Measurements from ENCODE around the gene KY. TPM values are rescaled to one million over a fixed set of nuclear protein-coding genes. Genes with fewer than 3 reads are reported as not detected.

Gene KY
- polyA plus RNA-seq (ENCODE audit: insufficient read length in 4 of 4), result 1 to 10 TPM in 3 of 4 donors, under 1 TPM in 1; 0.74 to 1.8 (median 1.5) TPM

- peak in 1 of 4 donors; percentile 20 for DNase-seq (ENCODE audit: low read depth in 4 of 4, low spot score in 3 of 4)
Measured at GRCh38 chr3:134650431-134651346, at the start of gene KY. TSS of gene KY (minus strand) at chr3:134651022. CDS start at chr3:134650960, 62 bp downstream.

GRCh38 chr3:134699721-134700120 is 48.9 kb upstream of the KY start:
- no peak for DNase-seq (ENCODE audit: low read depth in 4 of 4, low spot score in 3 of 4)

- DNase-seq (ENCODE audit: low read depth in 4 of 4, low spot score in 3 of 4), result no peak
Measured at GRCh38 chr3:134699141-134699711, 48.4 kb upstream of the KY start.

GRCh38 chr3:134697830-134698689 is 47.2 kb upstream of the KY start:
- DNase-seq (ENCODE audit: low read depth in 4 of 4, low spot score in 3 of 4), result no peak

GRCh38 chr3:134696155-134696554 is 45.3 kb upstream of the KY start:
- DNase-seq (ENCODE audit: low read depth in 4 of 4, low spot score in 3 of 4), result no peak

- DNase-seq (ENCODE audit: low read depth in 4 of 4, low spot score in 3 of 4), result no peak
Measured at GRCh38 chr3:134694946-134695543, 44.2 kb upstream of the KY start.

GRCh38 chr3:134694466-134694865 is 43.6 kb upstream of the KY start:
- no peak for DNase-seq (ENCODE audit: low read depth in 4 of 4, low spot score in 3 of 4)

- DNase-seq (ENCODE audit: low read depth in 4 of 4, low spot score in 3 of 4), result no peak
Measured at GRCh38 chr3:134693804-134694203, 43.0 kb upstream of the KY start.

- no peak for DNase-seq (ENCODE audit: low read depth in 4 of 4, low spot score in 3 of 4)
Measured at GRCh38 chr3:134693226-134693625, 42.4 kb upstream of the KY start.

- no peak for DNase-seq (ENCODE audit: low read depth in 4 of 4, low spot score in 3 of 4)
Measured at GRCh38 chr3:134690226-134690625, 39.4 kb upstream of the KY start.

- DNase-seq (ENCODE audit: low read depth in 4 of 4, low spot score in 3 of 4), result no peak
Measured at GRCh38 chr3:134687642-134688041, 36.8 kb upstream of the KY start.

GRCh38 chr3:134685929-134686802 is 35.3 kb upstream of the KY start:
- no peak for DNase-seq (ENCODE audit: low read depth in 4 of 4, low spot score in 3 of 4)

- DNase-seq (ENCODE audit: low read depth in 4 of 4, low spot score in 3 of 4), result no peak
Measured at GRCh38 chr3:134682196-134682880, 31.5 kb upstream of the KY start.

GRCh38 chr3:134681522-134681900 is 30.7 kb upstream of the KY start:
- DNase-seq (ENCODE audit: low read depth in 4 of 4, low spot score in 3 of 4), result no peak

- no peak for DNase-seq (ENCODE audit: low read depth in 4 of 4, low spot score in 3 of 4)
Measured at GRCh38 chr3:134680796-134681521, 30.1 kb upstream of the KY start.

GRCh38 chr3:134677987-134678308 is 27.1 kb upstream of the KY start:
- no peak for DNase-seq (ENCODE audit: low read depth in 4 of 4, low spot score in 3 of 4)

GRCh38 chr3:134677196-134677986 is 26.6 kb upstream of the KY start:
- DNase-seq (ENCODE audit: low read depth in 4 of 4, low spot score in 3 of 4), result no peak

- no peak for DNase-seq (ENCODE audit: low read depth in 4 of 4, low spot score in 3 of 4)
Measured at GRCh38 chr3:134675726-134676256, 25.0 kb upstream of the KY start.

Measured in right renal pelvis (tissue), 4 donors.